ENCODE data around the gene MTHFD1L.

DNA sequence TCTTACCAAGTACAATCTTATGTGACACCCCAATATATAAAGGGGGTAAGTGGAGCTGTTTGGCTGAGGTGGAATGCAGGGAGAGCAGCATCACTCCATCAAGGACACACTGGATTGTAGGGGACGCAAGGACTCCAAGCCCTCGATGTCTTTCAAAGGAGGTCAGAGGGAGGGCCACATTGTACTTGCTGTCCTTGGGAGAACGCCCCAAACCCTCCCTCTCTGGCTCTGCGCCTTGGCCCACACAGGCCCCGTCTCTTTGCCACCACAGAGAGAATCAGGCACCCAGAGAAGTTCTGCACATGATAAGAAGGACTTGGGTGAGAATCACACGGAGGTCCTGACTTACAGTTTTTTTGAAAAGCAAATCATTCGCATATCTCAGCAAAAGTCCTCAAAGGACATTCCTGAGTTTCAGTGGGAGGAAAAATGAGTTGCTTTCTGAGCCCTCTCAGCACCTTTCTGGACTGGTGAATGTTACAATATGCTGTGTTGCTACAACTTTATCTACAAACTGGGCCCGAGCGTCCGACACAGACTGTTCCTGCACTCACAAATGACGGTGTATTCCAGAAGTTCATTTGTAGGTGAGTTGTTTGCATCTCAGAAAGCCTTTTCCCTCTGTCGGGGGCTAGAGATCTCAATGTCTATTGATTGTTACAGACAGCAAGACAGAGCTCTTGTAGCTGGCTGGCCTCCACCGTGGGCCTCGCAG, 281.8 kb downstream of the MTHFD1L start:
- TF ChIP-seq CTCF (IDR thresholded peaks at IDR 0.05) (no peak), POLR2A (IDR thresholded peaks at IDR 0.05) (no peak)
